Midbrain (tissue), 1 donor: ENCODE data around the gene FAM200B.
"Not testable (repeated sequence)": the region's sequence is repeated elsewhere in the genome, so short reads cannot be mapped to it uniquely, and the experiment has no call there.

Source experiments
- DNase-seq: peaks from one replicate; lab custom pipeline; 2025; lab: John Stamatoyannopoulos, UW

Gene FAM200B

DNA sequence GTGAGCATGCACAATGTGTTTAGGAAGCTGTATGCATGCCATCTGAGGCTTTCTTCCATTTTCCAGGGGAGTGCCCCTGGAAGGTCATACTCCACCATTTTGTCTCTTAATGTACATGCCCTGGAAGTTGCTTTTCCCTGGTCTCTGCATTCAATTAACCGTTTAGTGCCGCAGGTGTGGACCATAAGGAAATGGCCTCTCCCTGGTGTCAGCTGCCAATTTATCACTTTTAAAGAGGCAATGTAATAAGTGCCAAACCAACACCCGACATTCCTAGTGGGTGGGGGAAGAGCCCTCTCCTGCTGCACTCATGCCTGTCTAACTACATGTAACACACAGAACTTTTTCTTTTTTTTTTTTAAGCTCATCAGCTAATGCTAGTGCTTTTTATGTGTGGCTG is 14.1 kb downstream of the FAM200B start:
- DNase-seq, result no peak

DNA sequence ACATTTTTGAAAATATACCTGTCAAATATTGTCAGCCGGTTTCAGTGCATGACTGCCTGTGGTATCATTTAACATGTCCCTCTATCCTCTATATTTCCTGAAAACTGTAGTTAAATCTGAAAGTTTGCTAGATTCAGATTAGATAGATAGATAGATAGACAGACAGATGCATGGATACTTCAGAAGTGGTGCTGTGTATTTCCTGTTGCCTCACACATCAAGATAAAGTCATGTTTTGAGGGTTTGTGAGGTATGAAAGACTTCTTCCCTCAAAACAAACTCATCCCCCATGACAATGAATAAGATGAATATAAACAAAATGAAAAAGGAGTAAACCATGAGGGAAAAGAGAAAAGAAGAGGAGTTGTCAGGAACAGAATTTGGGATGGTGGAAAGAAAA is 15.2 kb downstream of the FAM200B start:
- DNase-seq, result no peak

DNA sequence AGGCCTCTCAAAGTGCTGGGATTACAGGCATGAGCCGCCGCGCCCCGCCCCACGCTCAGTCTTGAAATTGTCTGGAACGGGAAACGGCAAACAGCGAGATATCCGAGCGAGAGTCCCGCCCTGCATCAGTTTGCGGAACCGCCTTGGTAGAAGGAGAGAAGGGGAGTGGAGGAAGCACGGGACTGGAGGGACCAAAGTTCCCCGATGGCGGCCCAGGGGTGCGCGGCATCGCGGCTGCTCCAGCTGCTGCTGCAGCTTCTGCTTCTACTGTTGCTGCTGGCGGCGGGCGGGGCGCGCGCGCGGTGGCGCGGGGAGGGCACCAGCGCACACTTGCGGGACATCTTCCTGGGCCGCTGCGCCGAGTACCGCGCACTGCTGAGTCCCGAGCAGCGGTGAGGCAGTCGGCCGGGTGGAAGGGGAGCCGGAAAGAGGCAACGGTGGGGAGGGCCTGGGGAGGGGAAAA is 21.3 kb downstream of the FAM200B start, which contains the start of gene BST1:
TSS of gene BST1 (plus strand) at position 125 of the 463 bp plus-strand sequence. CDS start at position 205, 80 bp downstream.
- peak; percentile 38 for DNase-seq

DNA sequence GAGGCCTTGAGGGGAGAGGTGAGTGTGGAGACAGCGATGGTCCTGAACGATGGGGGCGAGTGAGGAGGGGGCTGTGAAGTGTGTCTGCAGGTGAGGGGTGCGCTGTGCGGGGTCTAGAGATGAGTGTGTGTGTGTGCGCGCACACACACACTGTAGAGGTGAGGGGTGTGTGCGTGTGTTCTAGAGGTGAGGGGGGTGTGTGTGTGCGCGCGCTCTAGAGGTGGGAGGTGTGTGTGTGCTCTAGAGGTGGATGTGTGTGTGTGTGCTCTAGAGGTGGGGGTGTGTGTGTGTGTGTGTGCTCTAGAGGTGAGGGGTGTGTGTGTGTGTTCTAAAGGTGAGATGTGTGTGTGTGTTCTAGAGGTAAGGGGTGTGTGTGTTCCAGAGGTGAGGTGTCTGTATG is 21.8 kb downstream of the FAM200B start:
- DNase-seq, result no peak

DNA sequence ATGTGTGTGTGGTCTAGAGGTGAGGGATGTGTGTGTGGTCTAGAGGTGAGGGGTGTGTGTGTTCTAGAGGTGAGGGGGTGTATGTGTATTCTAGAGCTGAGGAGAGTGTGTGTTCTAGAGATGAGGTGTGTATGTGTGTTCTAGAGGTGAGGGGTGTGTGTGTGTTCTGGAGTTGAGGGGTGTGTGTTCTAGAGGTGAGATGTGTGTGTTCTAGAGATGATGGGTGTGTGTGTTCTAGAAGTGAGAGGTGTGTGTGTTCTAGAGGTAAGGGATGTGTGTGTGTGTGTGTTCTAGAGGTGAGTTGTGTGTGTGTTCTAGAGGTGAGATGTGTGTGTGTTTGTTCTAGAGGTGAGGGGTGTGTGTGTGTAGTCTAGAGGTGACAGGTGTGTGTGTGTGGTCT is 22.5 kb downstream of the FAM200B start:
- DNase-seq, result no peak

DNA sequence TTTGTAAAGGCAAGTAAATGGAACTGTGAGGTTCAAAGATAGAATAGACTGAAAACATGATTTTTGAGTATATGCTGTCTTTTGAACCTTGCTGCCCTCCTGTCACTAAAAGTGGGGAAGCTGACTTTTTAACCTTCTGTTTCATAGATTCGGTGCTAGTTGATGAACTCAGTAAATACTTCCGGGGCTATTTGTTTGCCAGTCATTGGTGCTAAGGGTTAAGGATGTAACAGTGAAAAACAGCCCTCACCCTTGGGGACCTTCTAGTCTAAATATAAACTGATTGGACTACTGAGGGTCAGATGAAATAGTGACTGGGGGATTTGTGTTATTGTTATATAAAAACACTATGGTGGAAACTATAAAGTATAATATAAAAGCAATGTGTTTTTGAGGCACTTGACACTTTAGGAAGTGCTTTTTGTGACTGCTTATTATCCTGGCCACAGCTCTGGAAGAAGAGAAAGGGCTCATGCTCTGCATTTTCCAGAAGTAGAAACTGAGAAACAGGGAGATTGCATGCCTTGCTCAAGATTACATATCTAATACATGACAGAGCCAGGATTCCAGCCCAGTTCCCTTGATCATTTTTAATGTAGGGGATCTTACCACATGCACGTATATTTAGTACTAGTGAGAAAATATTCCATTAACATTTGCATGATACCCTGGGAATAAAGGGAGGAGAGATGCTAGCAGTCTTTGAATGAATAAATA is 25.2 kb downstream of the FAM200B start:
- no peak for DNase-seq

DNA sequence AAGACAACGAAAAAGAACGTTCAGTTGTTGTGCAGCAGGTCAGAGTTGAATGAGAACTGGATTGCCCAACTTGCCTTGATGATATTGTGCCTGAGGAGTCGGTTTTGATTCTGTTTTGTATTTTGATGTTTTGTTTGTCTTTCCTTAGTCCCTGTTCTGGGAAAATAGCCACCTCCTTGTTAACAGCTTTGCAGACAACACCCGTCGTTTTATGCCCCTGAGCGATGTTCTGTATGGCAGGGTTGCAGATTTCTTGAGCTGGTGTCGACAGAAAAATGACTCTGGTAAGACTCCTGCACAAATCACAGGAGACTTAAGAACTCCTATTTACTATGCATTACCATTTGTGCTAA is 25.7 kb downstream of the FAM200B start:
- no peak for DNase-seq

DNA sequence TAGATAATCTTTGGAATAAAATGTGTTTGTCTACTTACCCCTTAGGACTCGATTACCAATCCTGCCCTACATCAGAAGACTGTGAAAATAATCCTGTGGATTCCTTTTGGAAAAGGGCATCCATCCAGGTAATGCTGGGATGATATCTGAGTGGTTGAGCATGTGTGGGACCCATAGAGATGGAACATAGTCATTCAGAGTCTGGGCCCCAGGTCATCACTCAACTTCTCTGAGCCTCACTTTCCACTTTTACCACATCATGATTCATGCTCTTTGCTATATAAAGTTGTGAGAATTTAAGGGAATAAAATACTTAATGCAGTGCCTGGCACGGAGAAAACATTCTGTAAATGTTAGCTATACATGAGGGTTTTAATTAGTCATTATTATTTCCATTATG is 30.1 kb downstream of the FAM200B start:
- no peak for DNase-seq

DNA sequence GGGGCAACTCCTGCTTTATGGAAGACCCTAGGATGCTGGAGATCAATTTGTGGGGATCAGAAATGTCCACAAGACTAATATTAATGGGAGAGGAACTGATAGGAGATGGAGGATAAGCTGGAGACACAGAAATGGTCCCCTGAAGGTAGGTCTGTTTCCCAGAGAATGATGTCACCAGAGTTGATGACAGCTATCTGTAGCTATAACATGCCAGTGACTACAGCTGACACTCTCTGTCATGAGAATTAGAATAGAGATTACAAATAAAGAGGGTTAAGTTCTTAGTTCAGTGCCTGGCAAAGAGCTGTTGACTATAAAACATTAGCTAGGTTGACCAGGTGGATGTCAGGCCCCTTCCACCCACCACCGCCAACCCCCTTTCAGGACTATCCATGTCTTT is 30.6 kb downstream of the FAM200B start:
- DNase-seq, result no peak

DNA sequence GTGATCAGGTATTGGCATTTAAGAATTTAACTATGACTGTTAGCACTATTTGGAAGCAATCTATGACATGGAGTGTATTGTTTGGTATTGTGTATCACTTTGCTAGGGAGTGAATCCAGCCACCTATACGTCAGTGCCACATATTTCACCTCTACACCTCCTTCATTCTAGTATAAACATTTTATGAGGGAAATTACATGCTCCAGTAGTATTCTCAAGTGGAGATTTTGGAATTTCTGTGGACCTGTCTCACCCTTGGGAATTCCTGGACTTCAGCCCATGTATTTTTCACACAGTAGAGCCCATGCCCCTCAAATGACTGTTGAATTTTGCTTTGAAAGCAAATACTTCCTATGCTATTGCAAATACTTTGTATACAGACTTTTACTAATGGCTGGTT is 32.5 kb downstream of the FAM200B start:
- DNase-seq, result no peak

DNA sequence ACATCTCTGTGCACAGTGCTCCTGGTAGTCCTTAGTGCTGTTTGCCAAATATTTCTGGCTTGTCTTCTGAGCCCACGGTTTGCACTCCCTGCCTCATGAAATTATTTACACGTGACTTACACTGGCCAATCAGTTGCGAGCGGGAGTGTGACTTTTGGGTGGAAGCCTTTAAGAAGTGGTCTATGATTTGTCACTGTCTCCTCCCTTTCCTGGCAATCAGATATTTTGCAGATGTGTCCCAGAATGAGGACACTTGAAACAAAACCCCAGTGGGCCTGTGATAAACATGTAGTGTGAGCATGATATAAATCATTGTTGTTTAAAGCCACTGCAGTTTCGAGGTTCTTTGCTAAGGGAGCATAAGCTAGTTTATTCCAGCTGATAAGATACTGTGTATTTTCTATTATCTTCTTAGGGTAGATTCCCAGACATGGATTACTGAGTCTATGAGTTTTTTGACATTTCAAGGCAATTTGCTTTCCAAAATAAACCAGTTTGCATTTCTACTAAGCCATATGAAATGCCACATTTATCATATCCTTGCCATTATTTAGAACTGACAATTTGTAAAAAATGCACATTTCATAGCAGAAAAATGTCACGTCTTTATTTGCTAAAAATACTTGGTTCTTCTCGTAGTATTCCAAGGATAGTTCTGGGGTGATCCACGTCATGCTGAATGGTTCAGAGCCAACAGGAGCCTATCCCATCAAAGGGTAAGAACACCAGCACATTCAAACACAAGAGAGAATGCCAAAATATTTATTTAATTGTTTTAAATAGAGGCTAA is 33.2 kb downstream of the FAM200B start:
- DNase-seq, result no peak

DNA sequence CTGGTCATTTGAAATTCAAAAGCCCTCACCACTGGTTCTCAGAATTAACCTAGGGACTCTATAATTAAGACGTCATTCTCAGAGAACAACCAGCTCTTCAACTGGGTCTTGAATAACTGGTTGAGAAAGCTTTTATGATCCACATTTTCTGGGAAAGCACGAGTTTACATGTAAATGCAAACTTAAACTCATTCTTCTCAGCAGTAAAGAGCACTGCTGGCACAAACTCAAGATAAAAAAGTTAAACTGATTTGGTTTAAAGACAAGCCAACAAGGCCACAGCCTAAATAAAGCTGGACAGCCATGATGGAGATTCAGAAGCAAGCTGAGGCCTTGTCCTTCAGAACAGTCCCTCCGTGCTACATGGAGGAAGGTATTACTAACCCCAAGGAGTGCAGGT is 34.5 kb downstream of the FAM200B start:
- DNase-seq, result no peak

DNA sequence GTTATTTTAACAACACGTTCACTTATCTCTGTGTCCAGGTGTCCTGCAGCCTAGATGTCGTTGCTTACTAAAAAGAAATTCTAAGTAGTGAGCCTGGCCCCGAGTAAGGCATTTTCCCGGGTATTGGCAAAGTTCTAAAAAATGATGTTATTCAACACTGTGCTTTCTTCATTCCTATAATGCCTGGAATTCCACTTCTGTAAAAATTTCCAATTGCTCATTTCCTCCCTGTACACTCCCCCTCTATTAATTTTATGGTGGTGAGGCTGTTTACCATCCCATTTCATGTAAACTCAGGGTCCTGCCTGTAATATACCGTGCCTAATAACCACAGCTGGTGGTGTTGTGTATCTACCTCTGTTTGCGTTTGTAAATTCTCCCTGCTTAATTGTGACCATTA is 35.5 kb downstream of the FAM200B start:
- no peak for DNase-seq

DNA sequence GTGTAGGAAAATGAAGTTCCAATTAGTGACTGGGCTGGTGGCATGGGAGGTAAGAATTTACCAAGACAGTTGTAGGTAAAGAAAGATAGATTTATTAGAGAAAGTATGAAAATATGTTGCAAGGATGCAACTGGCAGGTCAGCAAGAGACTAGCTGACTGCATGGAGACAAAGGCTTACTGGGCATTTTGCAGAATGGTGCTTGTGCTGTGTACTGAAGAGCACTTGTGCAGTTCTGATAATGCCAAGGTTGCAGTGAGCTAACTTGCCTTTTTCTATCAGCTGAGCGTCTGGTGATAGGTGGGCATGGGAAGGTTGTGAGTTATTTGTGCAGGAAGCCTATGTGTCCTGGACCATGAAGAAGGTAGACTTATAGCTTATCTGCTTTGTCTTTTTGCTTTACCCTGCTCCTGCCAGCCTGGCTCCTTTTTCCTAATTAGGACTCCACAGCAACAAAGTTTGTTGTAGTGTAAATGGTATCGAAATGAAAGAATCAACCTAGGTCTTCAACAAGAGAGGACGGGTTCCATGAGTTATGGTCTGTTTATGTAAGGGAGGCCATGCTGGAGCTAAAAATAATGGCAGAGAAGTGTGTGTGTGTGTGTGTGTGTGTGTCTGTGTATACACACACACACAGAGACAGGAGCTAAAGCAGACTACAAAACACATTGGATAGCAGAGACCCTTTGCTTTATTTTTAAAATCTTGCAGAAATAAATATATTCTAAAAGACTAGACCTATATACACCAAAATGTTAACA is 36.2 kb downstream of the FAM200B start:
- DNase-seq, result no peak

DNA sequence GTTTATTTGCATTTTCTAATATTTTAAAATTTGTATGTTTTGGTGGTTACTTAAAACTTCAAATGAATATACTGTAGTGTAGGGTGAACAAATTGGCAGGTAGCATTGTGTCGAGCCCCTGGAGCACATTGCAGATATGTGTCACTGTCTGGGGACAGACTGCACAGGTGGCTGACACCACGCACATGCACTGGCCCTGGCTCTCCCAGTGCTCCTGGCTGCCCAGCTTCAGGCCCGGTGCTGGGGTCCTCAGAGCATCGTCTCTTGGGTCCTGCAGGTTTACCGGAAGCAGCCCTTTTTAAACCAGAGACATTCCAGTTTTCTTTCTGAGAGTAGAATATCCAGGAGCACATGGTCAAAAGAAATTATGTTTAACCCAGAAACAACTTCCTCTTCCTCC is 36.8 kb downstream of the FAM200B start:
- no peak for DNase-seq

DNA sequence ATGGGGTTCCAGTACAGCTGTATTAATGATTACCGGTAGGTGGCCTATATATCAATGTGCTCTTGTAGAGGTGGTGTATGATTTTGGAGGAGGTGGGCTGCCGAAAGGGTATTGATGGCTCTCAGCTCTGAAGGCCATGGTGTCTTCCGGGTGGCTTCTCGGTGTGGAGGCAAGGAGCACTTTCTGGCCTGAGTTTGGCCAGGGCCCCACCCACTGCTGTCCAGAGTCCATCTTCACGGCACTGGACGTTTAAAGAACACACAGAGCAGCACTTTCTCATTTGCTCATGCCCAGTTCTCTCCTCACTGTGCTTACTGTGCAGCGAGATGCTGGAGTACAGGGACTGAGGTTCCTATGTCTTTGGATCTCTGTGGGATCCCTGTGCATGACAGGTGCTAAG is 37.3 kb downstream of the FAM200B start:
- no peak for DNase-seq

DNA sequence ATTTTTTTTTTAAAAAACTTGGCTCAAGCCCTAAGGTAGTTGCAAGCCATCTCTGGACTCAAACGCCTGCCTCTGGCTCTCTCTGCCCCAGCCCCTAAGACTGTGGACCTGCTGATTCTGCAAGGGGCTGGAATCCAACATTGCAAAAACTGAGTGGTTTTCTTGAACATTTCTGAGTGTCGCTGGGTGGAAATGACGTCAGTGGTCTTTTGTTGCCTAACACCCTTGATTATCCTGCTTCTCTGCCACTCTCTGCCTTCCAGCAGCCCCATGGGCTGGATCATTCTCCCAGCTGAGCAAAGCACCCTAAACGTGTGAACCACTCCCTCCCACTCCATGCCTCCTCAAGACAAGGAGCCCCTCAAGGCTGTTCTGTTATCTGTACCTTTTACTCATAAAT is 37.9 kb downstream of the FAM200B start:
- no peak for DNase-seq

DNA sequence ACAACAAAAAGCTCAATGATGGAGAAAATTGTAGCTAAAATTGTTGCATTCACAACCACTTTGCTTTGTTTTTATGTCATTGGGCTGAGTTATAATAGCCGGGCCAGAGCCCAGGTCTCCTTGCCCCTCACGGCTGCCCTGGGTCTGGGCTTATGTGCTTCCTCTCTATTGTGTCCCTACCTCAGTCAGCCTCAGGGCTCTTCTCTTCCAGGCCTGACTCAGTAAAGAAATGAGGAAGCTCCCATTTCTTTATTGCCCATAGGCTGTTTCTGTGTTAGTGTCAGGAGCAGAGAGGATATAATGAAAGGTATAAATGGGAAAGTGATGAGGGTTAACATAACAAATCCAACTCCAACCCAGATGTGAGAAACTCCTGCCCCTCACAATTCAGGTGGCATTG is 39.2 kb downstream of the FAM200B start:
- DNase-seq, result no peak

DNA sequence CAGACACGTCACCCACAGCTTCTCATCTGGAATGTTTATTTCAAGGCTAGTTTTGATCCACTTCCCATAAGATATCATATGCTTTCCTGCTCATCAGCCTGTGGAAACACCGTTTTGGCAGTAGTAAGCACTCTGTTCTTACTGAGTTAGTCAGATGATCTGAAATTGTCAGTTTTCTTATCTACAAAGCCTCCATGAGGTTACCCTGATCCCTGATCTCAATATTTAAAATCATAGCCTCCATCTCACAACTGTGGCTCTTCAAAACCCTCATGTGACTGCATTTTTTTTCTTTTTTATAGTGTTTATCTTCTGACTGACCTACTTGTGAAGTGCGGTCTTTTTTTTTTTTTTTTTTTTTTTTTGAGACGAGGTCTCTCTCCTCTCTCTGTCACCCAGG is 44.0 kb downstream of the FAM200B start:
- no peak for DNase-seq

DNA sequence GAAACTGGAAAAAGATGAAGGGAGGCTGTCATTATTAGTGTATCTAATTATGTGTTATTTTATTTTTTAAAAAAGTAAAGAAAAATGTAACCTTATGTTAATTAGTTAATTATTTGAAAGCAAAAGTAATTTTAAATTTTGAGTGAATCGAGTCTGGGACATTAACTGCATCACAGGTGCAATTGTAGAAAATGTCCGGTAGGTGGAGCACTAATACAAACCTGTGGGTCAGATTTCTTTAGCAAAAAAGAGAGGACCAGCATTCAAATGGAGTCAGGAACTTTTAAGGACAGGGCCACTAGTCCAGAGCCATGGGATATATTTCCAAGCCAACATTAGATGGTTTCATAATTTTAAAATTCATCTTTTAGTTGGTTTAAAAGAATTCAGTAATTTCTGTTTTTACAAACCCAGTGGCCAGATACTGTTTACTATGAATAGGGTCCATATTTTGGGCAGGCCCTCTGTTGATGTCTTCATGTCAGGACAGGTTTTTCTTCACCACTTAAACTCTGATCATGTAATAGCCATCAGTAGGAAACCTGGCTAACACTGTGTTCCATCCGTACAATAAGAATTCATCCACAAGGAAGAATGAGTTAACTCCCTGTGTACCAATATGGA is 48.4 kb downstream of the FAM200B start:
- peak; percentile 53 for DNase-seq

DNA sequence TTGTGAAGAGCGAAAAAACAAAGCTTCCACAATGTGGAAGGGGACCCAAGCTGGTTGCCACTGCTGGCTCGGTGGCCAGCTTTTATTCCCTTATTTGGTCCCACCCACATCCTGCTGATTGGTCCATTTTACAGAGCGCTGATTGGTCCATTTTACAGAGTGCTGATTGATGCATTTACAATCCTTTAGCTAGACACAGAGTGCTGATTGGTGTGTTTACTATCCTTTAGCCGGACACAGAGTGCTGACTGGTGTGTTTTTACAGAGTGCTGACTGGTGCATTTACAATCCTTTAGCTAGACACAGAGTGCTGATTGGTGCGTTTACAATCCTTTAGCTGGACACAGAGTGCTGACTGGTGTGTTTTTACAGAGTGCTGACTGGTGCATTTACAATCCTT is 51.4 kb downstream of the FAM200B start:
- DNase-seq, result not testable (repeated sequence)

DNA sequence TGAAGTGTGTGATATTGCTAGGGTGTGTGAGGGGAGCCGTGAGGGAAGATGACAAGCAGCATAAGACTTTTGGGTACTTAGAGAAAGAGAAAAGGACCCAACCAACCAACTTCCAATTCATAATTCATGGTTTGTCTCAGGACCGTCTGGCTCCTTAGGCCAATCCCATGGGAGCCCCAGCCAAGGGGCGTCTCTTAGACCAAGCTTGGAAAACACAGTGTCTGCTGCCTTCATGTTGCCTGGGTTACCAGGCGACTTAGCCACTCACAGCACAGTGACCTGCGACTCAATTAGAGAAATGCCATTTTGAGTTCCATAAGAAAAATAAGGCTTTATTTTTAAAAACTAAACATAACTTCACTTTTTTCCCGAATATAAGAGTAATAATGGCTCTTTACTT is 53.9 kb downstream of the FAM200B start:
- peak; percentile 21 for DNase-seq
